Mononuclear cell (primary cell): ENCODE measurements around the gene THSD7B. TPM values are rescaled to one million over a fixed set of nuclear protein-coding genes. Genes with fewer than 3 reads are reported as not detected.

Source experiments
- H3K27me3 ChIP-seq: 2 replicates; pipeline ENCODE4 v1.6.0; 2011; ENCODE audit warnings: low read length, control low read depth; ENCODE audit not compliant: insufficient read depth
- H3K4me1 ChIP-seq: 2 replicates; pipeline ENCODE4 v1.5.1; 2011; ENCODE audit warnings: mild to moderate bottlenecking, low read length, control low read depth; ENCODE audit not compliant: insufficient read depth
- H3K4me3 ChIP-seq: 2 replicates; pipeline ENCODE4 v1.5.1; 2011; ENCODE audit warnings: mild to moderate bottlenecking, low read length, moderate library complexity
- H3K9me3 ChIP-seq: 2 replicates; pipeline ENCODE4 v1.5.1; 2011; ENCODE audit warnings: low read depth, mild to moderate bottlenecking, control low read depth, low read length
- total RNA-seq: library from RNA; depleted of rRNA; stranded (reverse); fragments of >200 nt; gene quantifications from one replicate; pipeline ENCODE4 v1.2.3, GENCODE V29; 2012

The THSD7B gene
- total RNA-seq, 1 donor: not detected

DNA sequence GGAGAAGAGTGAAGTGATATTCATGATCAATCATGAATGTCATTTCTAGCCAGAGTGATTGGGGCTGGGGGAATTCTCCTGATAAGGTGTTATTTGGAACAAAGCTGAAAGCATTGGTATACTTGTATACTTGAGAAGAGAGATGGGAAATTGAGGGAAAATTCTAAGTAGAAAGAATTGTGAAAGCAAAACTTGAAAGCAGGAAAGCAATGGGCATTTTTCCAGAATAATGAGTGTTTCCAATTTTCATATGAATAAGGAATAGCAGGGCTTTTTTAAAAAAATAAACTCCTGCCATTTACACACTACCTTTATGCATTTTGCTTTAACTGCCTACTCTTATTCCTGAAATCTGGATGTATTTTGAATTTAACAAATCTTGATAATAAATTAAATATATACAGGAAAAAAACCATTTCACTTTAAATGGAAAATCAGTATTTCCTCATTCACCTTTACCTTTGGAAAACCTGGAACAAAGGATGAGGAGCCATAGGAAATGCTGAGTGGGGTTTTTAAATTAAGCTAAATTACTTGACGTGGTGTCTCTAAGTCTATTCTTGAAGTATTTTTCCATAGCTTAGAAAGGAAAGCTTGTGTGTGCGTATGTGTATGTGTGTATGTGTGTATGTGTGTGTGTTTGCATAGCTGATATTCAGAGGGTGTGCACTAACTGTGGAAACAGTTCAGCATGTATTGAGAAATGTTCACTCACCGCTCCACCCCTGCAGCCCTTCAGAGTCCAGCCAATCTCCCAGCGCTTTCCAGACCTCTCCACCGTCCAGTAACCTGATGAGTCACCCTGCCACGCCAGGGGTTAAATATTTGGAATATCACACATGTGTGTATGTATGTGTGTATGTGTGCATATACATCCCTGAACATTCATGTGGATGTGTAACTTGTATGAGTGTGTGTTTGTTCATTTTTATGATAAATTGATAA lies 427.3 kb downstream of the THSD7B start:
- no peaks in the 10 kb centered on the region for H3K4me1 ChIP-seq
- H3K4me3 ChIP-seq: no peak overlapping the region
- H3K9me3 ChIP-seq: no peaks in the 10 kb centered on the region
- no peaks in the 10 kb centered on the region for H3K27me3 ChIP-seq

DNA sequence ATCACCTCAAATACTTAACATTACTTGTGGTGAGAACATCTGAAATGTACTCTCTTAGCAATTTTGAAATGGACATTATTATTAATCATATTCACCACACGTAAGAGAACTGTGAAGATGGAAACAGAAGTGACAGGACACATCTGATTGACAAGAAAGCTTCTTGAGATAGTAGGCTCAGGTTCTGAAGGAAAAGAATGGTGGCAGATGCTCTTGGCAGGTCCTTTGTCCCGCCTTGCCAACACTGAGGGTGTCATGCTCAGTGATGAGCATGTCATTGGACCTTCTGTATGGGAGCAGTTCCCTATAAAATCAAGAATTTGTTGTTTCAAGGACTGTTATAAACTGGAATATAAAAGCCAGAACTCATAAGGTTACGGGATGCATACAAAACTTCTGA lies 428.1 kb downstream of the THSD7B start:
- no peaks in the 10 kb centered on the region for H3K9me3 ChIP-seq
- H3K4me1 ChIP-seq: no peaks in the 10 kb centered on the region
- H3K27me3 ChIP-seq: no peaks in the 10 kb centered on the region

DNA sequence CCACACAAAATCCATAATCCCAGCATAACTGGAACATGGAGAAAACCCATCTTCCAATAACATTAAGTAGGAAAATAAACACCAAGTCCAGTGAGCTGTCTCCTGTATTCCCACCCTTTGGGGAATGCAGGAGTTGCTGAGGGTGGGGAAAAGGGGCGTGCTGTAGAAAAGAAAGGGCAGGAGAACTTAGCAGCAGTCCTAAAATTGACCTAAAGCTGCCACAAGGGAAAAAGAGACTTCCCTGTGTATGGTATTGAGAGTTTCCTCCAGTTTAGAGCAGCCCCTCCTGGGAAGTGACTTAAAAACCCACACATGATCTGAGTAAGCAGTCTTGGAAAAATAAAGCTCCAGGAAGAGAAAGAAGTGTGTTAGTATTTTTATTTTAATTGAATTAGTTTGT lies 428.8 kb downstream of the THSD7B start:
- H3K9me3 ChIP-seq: no peaks in the 10 kb centered on the region
- no peaks in the 10 kb centered on the region for H3K27me3 ChIP-seq
- no peaks in the 10 kb centered on the region for H3K4me1 ChIP-seq
- H3K4me3 ChIP-seq: no peak overlapping the region

More for the DNA sequence above, 428.1 kb downstream of the THSD7B start:
- no peak overlapping the region for H3K4me3 ChIP-seq

DNA sequence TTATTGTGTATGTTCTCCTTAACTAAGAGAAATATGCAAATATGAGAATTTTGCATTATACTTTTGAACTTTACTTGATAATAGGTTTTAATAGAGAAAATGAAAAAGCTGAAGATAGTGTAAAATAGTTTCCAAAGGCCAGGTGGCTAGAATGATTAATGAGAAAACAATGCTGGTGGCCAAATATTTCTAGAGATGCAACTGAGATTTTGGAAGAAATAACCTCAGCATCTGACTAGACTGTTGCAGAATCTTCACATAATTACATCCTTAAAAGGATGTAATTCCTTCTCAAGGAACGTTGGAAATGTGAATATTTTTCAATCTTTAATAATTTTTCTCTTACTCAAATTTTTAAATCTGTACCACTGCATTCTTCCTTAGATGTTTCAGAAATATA lies 434.4 kb downstream of the THSD7B start:
- no peaks in the 10 kb centered on the region for H3K27me3 ChIP-seq
- H3K9me3 ChIP-seq: no peaks in the 10 kb centered on the region
- H3K4me1 ChIP-seq: no peaks in the 10 kb centered on the region
- H3K4me3 ChIP-seq: no peak overlapping the region

DNA sequence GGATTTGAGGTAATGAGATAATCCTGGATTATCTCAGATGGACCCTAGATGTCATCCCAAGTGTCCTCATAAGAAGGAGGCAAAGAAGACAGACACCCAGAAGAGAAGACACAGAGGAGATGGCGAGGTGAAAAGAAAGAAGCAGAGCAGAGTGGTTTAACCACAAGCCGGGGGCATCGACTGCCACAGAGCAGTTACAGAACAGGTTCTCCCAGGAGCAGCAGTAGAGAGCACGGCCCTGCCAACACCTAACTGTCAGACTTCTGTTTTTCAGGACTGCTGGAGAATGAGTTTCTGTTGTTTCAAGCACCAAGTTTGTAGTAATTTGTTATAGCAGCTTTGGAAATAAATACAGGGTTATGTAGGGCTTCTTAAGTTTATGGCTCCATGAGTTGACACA lies 437.0 kb downstream of the THSD7B start:
- no peaks in the 10 kb centered on the region for H3K9me3 ChIP-seq
- no peaks in the 10 kb centered on the region for H3K27me3 ChIP-seq
- H3K4me3 ChIP-seq: no peak overlapping the region
- no peaks in the 10 kb centered on the region for H3K4me1 ChIP-seq

DNA sequence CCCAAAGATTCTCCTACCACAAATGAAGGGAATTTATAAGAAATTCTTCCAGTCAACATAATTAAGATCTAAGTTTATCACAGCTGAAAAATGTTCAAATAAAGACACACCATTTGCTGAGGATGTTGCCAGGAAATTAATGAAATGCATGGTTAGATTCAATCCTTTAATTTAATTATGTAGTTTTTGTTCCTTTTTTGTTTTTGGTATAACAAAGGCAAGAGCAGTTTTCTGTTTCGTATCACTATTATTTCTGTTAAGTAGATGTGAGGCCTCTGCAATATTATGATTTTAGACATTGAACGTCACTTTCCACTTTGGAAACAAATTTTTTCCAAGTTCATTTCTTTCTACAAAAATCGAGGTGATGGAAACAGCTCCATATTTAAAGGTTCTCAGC lies 440.0 kb downstream of the THSD7B start:
- Histone ChIP-seq H3K4me3 (no peak overlapping the region), H3K4me1 (no peaks in the 10 kb centered on the region), H3K27me3 (no peaks in the 10 kb centered on the region), H3K9me3 (no peaks in the 10 kb centered on the region)

DNA sequence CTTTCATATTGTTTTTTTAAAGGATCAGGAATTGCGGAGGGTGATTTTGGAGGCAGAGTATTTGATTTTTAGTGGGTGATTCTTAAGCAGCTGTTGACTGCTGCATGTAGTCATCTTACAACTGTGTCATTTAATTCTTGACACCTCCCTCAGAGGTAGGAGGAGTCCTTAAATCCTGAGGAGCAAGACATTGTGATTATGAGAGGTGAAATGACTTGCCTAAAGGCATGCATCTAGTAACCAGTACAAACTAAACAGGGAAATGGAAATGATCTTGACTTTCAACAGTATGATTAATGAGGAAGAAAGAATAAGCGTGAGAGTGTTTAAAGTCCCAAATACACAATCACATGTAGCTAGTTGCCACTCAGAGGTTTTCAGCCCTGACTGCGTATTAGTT lies 440.7 kb downstream of the THSD7B start:
- Histone ChIP-seq H3K4me1 (no peaks in the 10 kb centered on the region), H3K9me3 (no peaks in the 10 kb centered on the region), H3K4me3 (no peak overlapping the region), H3K27me3 (no peaks in the 10 kb centered on the region)

DNA sequence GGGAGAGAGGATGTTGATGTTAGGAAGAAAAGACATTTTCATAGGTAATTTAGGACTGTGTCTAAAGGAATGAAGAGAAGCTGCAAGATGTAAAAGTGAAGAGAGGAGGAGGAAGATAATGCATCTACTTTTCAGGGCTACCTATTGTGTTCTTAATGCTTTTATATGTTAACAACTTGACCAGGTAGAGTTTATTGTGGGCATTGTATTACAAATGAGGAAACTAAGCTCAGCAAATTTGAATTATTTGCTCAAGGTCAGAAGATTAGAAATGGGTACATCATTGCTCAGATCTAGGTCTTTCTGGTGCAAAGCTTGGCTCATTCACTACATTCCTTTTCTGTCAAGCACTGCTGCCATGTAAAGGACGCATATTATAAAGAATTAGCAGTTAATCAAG lies 441.7 kb downstream of the THSD7B start:
- no peaks in the 10 kb centered on the region for H3K9me3 ChIP-seq
- H3K4me3 ChIP-seq: no peak overlapping the region
- no peaks in the 10 kb centered on the region for H3K27me3 ChIP-seq
- no peaks in the 10 kb centered on the region for H3K4me1 ChIP-seq

DNA sequence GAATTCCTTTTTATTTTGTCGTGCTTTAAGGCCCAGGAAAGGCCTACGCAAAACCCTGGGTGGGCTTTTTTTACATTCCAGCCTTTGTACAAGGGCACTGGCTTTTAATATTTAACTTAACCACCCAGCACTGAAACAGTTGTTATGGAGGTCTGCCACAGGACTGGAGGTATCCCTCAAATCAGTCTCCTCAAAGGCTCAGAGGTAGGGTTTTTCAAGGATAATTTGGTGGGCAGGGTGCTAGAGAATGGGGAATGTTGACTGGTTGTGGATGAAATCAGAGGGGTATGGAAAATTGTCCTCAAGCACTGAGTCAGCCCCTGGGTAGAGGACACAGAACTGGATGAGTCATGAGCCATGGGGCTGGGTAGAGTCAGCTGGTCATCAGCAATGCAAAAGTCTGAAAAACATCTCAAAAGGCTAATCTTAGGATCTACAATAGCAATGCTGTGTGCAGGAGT lies 443.1 kb downstream of the THSD7B start:
- no peaks in the 10 kb centered on the region for H3K27me3 ChIP-seq
- H3K4me1 ChIP-seq: no peaks in the 10 kb centered on the region
- H3K9me3 ChIP-seq: no peaks in the 10 kb centered on the region
- H3K4me3 ChIP-seq: no peak overlapping the region

DNA sequence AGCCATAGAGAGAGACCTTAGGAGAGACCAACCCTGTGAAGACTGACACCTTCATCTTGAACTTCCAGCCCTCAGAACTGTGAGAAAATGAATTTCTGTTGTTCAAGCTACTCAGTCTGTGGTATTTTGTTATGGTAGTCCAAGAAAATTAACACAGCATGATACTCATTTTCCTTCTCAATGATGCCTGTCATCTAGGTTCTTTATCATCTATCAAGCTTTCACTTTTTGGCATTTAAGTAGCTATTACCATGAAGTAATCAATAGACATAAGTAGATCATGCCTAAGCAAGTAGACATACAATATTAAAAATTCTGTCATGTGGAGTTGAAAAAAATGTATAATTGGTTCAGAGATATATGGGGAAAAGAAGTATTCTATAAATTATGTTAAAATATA lies 444.7 kb downstream of the THSD7B start:
- no peak overlapping the region for H3K4me3 ChIP-seq
- no peaks in the 10 kb centered on the region for H3K4me1 ChIP-seq
- no peaks in the 10 kb centered on the region for H3K9me3 ChIP-seq
- no peaks in the 10 kb centered on the region for H3K27me3 ChIP-seq

DNA sequence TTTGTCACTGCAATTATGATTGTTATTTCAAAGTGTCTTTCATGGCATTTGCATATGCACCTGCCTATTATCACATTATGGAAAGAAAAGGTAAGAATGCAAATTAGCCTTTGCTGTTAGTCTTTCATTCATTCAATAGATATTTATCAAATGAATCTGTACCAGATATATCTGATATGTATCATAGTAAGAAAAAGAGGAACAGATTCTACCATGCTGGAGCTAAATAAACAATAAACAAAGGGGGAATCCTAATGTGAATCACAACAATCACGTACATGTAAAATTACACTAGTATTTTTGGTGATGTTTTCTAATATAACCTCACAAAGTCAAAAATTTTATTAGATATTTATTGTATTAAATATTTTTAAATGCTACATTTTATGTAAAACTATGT lies 446.4 kb downstream of the THSD7B start:
- no peak overlapping the region for H3K4me3 ChIP-seq
- no peaks in the 10 kb centered on the region for H3K9me3 ChIP-seq
- H3K27me3 ChIP-seq: no peaks in the 10 kb centered on the region
- no peaks in the 10 kb centered on the region for H3K4me1 ChIP-seq

DNA sequence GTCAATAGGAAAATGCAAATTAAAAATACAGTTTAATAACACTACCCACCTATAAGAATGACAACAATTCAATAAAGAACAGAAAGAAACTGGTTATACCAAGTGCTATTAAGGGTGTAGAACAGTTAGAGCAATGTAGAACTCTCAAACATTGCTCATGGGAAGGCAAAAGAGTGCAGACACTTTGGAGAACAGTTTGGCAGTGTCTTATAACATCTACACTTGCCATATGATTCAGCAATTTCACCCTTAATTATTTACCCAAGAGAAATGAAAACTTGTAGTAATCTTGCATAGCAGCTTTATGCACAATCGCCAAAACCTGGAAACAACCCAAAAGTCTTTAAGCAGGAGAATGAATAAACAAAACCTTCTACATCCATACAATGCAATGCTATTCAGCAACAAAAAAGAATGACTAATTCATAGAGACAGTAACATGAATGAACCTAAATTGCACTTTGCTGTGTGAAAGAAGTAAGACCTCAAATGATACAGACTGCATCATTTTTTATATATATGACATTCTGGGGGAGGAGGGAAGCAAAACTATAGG lies 455.2 kb downstream of the THSD7B start:
- Histone ChIP-seq H3K9me3 (no peaks in the 10 kb centered on the region), H3K4me1 (no peaks in the 10 kb centered on the region), H3K4me3 (no peak overlapping the region), H3K27me3 (no peaks in the 10 kb centered on the region)

DNA sequence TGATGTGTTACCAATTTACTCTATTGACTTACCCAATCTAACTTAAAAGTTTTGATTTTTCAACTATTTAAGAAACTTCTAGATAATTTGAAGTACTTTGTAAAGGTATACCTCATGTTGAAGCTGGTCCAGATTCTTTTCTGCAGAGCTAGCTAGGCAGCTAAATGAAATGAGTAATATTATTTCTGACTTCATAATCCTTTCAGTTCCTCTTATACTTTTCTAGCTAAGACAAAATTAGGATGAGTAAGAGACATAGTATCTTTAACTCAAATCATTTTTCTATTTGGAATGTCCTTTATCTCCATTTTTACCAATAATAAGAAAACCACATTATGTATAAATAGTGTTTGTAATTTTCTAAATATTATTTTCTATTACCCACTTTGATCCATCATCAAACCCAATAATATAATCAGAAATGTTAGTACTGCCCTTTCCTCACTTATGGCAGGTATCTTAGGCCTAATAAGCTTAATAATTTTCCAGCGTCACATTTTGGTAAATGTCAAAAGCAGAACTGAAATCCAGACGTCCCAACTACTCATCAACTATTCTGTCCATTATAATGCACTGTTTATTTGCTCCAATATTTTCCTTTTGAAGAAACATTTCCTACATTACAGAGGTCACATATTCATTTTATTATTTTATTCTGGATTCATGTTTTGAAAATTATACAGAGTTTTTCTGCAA lies 456.6 kb downstream of the THSD7B start:
- H3K9me3 ChIP-seq: no peaks in the 10 kb centered on the region
- H3K4me1 ChIP-seq: no peaks in the 10 kb centered on the region
- H3K27me3 ChIP-seq: no peaks in the 10 kb centered on the region
- no peak overlapping the region for H3K4me3 ChIP-seq

DNA sequence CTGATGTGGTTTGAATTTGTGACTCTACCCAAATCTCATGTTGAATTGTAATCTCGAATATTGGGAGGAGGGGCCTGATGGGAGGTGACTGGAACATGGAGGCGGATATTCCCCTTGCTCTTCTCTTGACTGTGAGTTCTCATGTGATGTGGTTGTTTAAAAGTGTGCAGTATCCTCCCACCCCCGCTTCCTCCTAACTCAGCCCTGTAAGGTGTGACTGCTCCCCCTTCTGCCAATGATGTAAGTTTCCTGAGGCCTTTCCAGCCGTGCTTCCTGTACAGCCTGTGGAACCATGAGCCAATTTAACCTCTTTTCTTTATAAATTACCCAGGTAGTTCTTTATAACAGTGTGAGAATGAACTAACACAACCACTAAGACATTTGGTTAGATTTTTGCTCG lies 458.4 kb downstream of the THSD7B start:
- Histone ChIP-seq H3K4me1 (no peaks in the 10 kb centered on the region), H3K9me3 (no peaks in the 10 kb centered on the region), H3K27me3 (no peaks in the 10 kb centered on the region), H3K4me3 (no peak overlapping the region)

DNA sequence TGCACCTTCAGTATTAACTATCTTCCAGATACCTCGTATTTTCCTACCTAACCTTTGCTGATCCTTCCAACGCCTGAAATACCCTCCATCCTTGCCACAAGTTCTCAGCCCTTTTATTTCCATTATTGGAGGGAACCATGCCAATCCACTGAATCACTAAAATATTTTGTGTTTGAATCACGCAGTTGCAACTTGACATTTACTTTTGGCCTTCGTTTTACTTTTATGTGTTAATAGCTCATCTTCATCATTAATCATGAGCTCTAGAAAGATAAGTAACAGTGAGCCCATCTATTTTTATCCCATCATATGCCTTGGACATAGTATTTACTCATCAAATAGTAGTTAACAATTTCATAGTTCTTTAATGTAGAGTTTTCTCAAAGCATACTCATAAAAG lies 463.2 kb downstream of the THSD7B start:
- Histone ChIP-seq H3K4me1 (no peaks in the 10 kb centered on the region), H3K27me3 (no peaks in the 10 kb centered on the region), H3K9me3 (no peaks in the 10 kb centered on the region), H3K4me3 (no peak overlapping the region)
